NCI-H1694 (cell line): Measurements from ENCODE around the gene DENND2D.

ENCODE experiments used
- DNase-seq: peaks from one replicate; lab custom pipeline; 2025; lab: John Stamatoyannopoulos, UW

DENND2D gene

GRCh38 chr1:111202707-111203623, 2.5 kb upstream of the DENND2D start:
- DNase-seq: no peak

DNA sequence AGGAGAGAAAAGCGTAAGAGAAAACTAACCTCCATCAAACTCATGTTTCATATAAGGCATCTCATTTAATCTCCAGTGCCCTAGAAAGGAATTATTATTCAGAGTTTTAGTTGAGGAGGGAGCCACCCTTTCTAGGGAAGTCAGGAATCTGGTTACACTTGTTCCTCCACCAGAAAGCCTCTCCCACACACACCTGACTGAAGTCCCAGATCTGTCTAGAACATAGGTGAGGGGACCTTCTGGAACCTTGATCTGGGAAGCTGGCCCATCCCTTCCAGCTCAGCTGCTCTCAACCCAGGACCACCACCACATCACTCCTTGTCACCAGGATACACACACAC, 1.9 kb upstream of the DENND2D start:
- DNase-seq: no peak

DNA sequence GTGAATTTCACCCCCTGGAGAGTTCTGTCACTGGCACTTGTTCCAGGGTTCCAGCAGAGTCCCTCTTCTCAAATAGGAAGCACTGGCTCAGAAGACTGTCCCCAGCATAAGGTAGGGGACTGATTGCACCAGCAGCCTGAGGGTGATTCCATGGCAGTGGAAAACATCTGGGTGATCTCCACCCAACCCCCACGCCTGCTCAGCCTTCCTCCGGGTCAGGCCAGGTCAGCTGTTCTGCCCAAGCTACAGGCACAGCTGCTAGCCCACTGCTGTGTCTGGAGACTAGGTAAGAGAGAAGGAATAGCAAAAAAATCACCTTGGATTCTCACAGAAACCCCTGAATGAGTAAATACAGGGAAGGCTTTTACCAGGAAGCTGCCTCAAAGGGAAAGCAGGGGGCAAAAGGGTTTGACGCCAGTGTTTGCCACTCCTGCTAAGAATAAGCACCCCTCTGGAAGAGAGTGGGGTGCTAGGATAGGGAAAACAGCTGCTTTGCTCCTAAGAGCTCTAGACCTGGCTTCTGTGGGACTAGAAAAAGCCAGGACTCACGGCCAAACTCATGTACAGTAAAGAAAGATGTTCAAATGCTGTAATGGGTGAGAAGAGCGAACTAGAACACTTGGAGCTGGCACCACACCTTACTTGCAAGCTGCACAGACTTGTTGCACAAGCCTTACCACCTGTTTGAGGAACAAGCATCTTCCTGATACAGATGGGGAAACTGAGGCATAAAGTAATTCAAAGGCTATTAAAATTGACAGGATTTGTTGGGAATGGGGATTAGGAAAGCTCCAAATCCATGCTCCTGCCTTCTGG, 1.0 kb upstream of the DENND2D start:
- DNase-seq: no peak

- DNase-seq: no peak
These were observed 336 bp upstream of the DENND2D start for GRCh38 chr1:111200802-111201161.

GRCh38 chr1:111199329-111199728, 1.1 kb downstream of the DENND2D start:
- no peak for DNase-seq

DNA sequence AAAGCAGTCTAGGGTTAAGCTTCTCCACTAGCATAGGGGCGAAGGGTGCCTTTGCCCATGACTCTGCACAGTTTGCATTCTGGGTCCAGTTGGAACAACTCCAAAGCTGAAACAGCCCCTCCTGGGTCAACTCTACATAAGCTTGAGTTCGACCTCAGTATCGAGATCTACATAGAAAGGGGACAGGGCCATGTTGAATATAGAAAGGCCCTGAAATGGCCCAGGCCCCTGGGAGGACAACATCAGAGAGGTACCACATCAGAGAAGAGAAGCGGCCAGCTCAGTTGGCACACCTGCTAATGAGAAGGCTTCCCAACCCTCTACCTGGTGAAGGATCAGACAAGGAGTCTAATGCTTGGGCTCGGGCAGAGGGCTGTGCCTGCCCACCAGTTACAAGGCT, 1.6 kb downstream of the DENND2D start:
- DNase-seq: no peak

DNA sequence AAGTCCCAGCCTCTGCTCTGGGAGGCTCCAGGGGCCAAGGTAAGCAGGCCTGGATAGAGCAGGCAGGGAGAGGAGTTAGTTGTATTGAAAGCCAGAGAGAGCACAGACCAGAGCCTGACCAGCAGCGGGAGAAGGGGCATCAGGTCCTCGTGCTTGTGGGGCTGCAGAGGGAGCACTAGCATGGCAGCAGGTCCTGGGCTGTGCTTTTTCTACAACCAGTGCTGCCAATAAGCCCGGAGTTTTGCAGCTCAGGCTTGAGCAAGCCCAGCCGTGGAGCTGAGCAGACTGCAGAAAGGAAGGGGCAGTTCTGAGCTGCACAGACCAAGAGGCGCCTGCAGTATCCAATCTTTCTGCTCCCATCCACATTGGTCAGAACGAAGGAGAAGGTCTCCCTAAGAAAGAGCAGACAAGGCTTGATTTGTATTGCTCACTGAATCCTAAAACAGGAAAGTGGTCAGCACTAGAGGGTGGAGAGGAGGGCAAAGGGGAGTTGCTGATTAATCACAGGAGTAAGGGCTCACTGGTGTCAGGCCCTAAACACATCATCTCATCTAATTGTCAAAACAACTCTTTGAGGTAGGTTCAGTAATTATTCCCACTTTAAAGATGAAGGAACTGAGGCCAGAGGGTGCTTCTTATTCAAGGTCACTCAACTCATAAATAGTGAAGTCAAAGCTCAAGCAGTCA, 2.7 kb downstream of the DENND2D start:
- DNase-seq: no peak

DNA sequence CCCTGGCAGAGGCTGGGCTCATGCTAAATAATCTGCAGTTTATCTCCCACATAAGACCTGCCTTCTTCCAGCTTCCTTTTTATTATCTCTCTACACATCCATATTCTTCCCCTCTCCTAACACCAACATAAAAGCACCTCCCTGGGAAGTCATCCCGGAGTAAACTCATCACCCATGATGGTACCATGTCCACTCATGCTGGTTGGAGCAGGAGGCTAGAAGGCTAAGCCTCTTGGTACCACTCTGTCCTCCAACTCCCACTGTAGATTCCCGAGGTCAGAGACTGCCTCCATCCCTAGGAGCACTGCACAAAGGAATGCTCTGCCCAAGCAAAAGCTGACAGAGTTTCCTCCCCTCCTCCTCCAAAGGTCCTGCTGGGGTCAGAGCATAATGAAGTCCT, 4.2 kb downstream of the DENND2D start:
- no peak for DNase-seq

- DNase-seq: no peak
These were observed 5.3 kb downstream of the DENND2D start for GRCh38 chr1:111195002-111195684.

DNA sequence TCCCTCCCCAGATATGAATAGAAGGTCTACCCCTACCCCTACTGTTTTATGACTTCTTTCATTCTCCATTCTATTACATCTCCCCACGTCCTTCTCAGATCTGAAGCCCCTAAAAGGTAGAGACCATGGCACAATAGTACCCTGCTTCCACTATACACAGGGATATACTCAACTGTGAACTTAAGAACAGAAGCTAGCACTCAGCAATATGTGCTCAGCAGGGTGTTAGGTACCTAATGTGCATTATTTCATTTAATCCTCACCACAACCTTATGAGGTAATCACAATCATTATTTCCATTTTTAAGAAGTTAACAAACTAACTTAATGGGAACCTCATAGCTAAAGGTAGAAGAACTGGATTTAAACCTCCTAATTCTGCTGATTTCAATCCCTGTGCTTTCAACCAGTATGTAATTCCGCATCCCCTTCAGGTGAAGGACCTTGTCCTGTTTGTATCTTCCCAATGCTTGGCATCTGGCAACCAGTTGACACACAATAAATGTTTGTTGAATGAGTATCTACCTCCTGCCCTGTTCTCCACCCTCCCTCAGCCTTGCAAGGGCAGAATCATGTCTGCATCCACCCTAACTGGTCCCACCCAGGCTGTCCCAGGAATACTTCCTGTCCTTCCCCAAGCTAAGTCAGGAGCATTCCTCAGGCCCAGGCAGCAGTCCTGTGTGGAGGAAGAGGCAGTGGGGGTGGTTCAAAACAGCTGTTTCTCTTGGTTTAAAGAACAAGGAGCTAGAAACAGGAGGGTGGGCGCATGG, 6.5 kb downstream of the DENND2D start:
- DNase-seq: no peak

DNA sequence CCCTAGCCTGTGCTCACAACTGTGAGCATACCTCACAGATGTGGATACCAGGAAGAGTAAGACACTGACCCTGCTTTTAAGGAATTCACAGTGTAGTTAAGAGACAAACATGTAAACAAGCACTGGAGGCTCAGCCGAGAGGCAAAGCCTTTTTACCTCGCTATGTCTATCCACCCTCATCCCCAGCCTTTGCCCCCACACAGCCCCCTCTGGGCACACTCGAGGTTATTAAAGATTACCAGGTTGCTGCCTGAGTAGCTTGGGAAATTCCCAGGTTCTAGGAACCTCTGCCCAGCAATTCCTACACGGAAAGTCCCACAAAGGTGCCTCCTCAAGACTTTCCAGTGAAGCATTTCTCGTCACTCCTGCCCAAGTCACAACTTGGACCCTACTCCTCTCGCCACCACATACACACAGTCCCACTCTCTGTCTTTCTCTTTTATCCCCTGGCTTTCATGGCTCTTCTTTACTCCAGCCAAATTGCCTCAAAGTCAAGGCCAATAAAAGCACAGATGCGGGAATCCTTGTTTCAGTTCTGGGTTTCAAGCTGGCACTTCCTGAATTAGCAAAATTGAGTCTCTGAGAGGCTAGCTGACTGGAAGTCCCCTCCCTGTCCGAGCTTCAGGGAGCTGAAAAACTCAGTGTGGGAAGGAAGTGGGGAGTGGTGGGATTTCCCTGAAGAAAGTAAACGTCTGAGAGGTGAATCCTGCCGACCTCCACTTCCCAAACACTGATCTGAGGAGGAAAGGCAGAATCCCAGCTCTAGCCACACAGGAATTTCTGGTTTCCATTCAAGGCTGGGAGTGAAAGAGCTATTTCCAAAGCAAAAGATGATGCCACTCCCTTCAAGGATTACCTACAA, 7.6 kb downstream of the DENND2D start:
- no peak for DNase-seq

DNA sequence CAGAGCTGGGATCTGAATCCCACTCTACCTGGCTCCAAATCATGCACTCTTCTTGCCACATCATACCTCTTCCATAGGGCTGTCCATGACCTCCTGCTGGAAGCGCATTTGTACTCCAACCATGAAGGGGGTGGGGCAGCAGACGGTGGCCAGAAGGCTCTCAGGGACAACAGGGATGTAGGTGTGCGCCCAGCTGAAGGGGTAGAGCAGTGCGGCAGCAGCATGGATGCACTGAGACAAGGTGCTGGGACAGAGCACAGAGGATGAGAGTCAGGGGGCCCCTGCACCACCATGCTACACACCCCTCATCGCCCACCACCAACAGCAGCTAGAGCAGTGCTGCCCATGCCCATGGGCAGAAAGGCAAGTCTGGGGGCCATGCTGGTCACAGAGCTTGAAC, 8.4 kb downstream of the DENND2D start:
- DNase-seq: no peak

- DNase-seq: no peak
These were observed 8.9 kb downstream of the DENND2D start for GRCh38 chr1:111191496-111191895.

GRCh38 chr1:111190931-111191451, 9.5 kb downstream of the DENND2D start:
- DNase-seq: no peak

DNA sequence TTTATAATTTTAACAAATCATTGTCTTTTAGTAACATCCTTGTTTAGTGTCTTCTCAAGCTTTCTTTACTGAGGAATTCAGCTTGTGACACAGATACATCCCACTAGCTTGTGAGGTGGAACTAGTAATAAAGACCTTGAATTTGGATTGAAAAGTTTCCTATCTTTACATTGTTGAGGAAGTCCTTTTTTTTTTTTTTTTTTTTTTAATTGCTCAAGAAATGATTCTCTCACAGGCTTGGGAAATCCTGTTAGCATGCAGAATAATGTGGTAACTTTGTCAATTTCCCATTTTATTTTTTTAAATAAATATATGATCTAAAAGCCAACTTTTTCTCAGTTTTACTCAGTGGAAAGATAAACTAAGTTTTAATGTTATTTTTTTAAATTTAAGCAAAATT, 15.8 kb downstream of the DENND2D start:
- DNase-seq: no peak

DNA sequence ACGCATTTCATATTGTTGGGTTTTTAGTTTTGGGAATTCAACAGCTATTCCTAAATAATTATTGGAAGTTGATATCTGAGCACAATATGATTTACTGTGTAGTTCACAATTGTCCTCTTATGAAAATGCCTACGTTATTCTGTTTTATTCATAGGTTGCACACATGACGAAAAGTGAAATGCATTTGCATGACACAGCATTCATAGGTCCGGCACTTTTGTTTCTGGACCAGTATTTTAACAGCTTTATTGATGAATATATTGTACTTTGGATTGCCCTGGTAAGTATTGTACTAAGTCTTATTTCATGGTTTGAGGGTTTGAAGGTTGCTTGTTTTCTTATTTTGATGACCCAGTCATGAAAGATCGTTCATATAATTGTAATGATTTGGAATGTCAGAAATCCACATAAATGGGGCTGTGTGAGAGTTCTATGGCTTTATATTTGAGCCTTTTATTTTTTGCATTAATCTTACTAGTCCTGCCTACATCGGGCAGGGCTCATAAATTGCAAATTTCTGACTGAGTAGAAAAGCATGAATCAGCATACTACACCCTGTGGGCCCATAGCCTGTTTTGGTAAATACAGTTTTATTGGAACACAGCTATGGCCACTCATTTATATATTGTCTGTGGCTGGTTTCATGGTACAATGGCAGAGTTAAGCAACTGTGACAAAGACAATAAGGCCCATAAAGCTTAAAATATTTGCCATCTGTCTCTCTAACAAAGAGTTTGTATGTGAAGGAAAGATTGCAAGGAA, 17.0 kb downstream of the DENND2D start:
- no peak for DNase-seq

DNA sequence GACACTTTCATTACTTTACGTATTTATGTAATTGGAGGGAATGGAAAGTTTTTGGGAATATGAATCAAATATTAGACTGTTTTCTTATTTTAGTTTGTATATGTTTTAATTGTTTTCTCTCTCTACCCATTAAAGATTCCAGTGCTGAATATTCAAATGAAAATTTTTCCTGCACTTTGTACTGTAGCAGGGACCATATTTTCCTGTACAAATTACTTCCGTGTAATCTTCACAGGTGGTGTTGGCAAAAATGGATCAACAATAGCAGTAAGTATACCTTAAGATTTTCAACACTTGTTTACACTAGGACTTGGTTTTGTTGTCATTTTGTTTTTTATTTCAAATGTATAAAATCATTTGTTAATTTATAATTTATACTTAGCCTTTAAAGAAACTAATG, 18.4 kb downstream of the DENND2D start:
- no peak for DNase-seq

DNA sequence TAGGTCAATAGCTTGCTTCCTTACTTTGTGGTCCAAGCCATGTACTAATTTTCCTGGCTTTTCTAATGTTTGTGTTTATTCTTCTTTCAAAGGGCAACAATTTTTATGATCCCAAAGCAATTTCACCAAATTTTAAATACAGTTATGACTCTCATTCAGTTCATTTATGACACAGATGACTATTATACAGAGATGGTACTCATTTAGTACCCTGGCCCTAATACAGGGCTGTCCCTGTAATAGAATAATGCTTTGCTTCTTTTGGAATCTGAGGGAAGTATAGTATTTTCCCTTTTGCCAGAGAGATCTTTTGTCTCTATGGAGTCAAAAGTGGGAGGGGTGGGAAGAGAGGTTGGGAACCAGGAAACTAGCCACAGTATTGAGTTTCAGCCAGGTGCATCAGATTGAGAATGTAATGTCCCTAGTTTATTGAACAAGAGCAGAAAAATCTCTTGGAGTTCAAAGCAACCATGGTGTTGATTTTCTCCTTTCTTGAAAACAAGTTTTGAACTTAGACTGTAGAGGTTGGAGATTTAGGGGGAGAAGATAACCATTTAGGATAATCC, 20.4 kb downstream of the DENND2D start:
- DNase-seq: no peak

DNA sequence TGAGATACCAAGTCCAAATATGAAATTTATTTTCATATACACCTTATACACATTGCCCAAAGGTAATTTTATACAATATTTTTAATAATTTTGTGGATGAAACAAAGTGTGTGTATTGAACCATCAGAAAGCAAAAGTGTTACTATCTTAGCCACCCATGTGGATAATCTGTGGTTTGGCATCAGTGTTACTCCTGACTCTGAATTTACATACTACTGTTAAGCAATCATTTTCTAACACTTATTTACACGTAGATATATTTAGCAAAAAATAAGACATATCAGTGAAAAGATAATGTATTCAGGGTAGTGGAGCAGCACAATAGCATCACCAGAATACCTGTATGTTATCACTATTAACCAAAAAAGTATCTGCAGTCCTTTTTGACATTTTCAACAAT, 23.8 kb downstream of the DENND2D start:
- no peak for DNase-seq
